ENCODE results near the gene PIP5K1B. TPM values are rescaled to one million over a fixed set of nuclear protein-coding genes. Genes with fewer than 3 reads are reported as not detected.

The PIP5K1B gene
- total RNA-seq, 3 donors from 2014 or later: 60.0 to 122 (median 73.3) TPM

DNA sequence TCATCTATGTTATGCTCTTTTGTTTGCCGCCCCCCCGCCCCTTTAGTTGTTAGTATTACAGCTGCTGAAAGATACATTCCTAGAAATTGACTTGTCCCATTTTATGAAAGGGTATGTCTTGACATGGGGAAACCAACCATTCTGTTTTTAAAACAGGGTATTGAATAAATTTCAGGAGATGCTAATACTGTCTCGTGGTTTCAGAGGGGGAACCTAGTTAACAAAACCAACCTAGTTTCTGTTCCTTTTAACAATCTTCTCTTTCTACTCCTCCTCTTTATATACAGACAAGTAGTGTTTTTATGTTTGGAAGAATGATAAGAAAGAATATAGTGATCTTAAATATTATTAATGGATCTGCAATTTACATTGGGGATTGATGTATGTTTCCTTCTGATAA is 3.5 kb downstream of the PIP5K1B start:
- intact Hi-C loops (cut with DNase I, micrococcal nuclease): no loop called here
- Histone ChIP-seq H3K4me3 (no peak overlapping the region), H3K4me1 (ENCODE audit: low read depth) (peaks cover 18% of the 10 kb centered on the region), H3K36me3 (ENCODE audit: low read depth) (no peaks in the 10 kb centered on the region), H3K9me3 (no peaks in the 10 kb centered on the region)
- no peak for DNase-seq
- no peak for ATAC-seq
- TF ChIP-seq, protein P1, sequence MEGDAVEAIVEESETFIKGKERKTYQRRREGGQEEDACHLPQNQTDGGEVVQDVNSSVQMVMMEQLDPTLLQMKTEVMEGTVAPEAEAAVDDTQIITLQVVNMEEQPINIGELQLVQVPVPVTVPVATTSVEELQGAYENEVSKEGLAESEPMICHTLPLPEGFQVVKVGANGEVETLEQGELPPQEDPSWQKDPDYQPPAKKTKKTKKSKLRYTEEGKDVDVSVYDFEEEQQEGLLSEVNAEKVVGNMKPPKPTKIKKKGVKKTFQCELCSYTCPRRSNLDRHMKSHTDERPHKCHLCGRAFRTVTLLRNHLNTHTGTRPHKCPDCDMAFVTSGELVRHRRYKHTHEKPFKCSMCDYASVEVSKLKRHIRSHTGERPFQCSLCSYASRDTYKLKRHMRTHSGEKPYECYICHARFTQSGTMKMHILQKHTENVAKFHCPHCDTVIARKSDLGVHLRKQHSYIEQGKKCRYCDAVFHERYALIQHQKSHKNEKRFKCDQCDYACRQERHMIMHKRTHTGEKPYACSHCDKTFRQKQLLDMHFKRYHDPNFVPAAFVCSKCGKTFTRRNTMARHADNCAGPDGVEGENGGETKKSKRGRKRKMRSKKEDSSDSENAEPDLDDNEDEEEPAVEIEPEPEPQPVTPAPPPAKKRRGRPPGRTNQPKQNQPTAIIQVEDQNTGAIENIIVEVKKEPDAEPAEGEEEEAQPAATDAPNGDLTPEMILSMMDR (IDR thresholded peaks at IDR 0.05): no peak

DNA sequence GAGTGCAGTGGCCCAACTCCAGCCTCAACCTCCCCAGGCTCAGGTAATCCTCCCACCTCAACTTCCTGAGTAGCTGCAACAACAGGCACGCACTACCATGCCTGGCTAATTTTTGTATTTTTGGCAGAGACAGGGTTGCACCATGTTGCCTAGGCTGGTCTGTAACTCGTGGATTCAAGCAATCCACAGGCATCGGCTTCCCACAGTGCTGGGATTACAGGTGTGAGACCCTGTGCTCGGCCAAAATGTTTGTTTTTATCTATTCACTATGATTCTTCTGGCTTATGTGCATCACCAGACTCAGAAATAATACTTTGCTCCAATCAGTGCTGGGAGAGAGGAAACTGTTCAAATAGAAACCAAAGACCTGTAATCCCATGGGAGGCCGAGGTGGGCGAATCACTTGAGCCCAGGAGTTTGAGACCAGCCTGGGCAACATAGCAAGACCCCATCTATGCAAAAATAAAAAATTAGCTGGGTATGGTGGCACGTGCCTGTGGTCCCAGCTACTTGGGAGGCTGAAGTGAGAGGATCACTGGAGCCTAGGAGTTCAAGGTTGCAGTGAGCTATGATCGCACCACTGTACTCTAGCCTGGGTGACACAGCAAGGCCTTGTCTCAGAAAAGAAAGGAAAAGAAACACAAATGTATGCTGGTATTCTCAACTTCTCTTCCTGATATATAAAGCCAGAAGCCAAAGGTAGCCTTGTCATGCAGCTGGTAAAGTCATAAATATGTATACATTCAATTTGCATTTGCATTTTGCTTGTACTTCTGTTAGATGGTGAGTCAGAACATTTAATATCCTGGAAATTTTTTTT is 4.5 kb downstream of the PIP5K1B start:
- H3K4me3 ChIP-seq: no peak overlapping the region
- H3K9me3 ChIP-seq: no peaks in the 10 kb centered on the region
- intact Hi-C loops (cut with DNase I, micrococcal nuclease): no loop called here
- no peaks in the 10 kb centered on the region for H3K36me3 ChIP-seq (ENCODE audit: low read depth)
- TF ChIP-seq, protein P1 (IDR thresholded peaks at IDR 0.05): no peak
- peaks cover 18% of the 10 kb centered on the region for H3K4me1 ChIP-seq (ENCODE audit: low read depth)
- DNase-seq (no peak), ATAC-seq (peak; percentile 8)

GRCh38 chr9:68710111-68710471 is 5.1 kb downstream of the PIP5K1B start:
- DNase-seq (no peak), ATAC-seq (no peak)
- no peak overlapping the region for H3K4me3 ChIP-seq
- TF ChIP-seq, protein P1 (IDR thresholded peaks at IDR 0.05): no peak
- peaks cover 15% of the 10 kb centered on the region for H3K4me1 ChIP-seq (ENCODE audit: low read depth)
- intact Hi-C loops (cut with DNase I, micrococcal nuclease): no loop called here
- H3K36me3 ChIP-seq (ENCODE audit: low read depth): no peaks in the 10 kb centered on the region
- no peaks in the 10 kb centered on the region for H3K9me3 ChIP-seq

GRCh38 chr9:68711281-68711680 is 6.2 kb downstream of the PIP5K1B start:
- intact Hi-C loops (cut with DNase I, micrococcal nuclease): no loop called here
- TF ChIP-seq, protein P1 (IDR thresholded peaks at IDR 0.05): no peak

DNA sequence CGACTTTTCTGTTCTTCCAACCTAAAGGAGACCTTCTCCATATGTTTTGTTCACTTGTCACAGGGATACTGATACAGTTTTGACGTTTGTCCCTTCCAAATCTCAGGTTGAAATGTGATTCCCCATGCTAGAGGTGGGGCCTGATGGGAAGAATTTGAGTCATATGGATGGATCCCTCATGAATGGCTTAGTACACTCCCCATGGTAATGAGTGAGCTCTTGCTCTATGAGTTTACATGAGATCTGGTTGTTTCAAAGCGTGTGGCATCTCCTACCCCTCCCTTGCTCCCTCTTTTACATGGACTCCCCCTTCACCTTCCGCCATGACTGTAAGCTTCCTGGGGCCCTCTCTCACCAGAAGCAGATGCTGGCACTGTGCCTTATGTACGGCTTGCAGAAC is 6.9 kb downstream of the PIP5K1B start:
- intact Hi-C loops (cut with DNase I, micrococcal nuclease): no loop called here
- H3K36me3 ChIP-seq (ENCODE audit: low read depth): no peaks in the 10 kb centered on the region

More at GRCh38 chr9:68711281-68711680, 6.2 kb downstream of the PIP5K1B start:
- no peaks in the 10 kb centered on the region for H3K9me3 ChIP-seq
- H3K4me3 ChIP-seq: no peak overlapping the region
- no peaks in the 10 kb centered on the region for H3K36me3 ChIP-seq (ENCODE audit: low read depth)
- DNase-seq (no peak), ATAC-seq (no peak)
- H3K4me1 ChIP-seq (ENCODE audit: low read depth): peaks cover 15% of the 10 kb centered on the region

More for the DNA sequence above, 6.9 kb downstream of the PIP5K1B start:
- ATAC-seq: no peak
- DNase-seq: no peak
- TF ChIP-seq, protein P1 (IDR thresholded peaks at IDR 0.05): no peak
- Histone ChIP-seq H3K4me1 (ENCODE audit: low read depth) (peaks cover 10% of the 10 kb centered on the region), H3K4me3 (no peak overlapping the region), H3K9me3 (no peaks in the 10 kb centered on the region)
